Activated T-helper 1 cell treated with anti-CD3 and anti-CD28 coated beads, Interleukin-2, amount 50 U/mL, for 16 hours (primary cell): ENCODE data around the gene FBXO24.
"Not testable (repeated sequence)": the region's sequence is repeated elsewhere in the genome, so short reads cannot be mapped to it uniquely, and the experiment has no call there.

Experiments used
- DNase-seq, 2 donors: peaks; one replicate each; pipeline ENCODE4 v3.0.0-alpha.2; 2020; ENCODE audit warnings: low read depth in 1 of 2, low spot score in 1 of 2

The FBXO24 gene

DNA sequence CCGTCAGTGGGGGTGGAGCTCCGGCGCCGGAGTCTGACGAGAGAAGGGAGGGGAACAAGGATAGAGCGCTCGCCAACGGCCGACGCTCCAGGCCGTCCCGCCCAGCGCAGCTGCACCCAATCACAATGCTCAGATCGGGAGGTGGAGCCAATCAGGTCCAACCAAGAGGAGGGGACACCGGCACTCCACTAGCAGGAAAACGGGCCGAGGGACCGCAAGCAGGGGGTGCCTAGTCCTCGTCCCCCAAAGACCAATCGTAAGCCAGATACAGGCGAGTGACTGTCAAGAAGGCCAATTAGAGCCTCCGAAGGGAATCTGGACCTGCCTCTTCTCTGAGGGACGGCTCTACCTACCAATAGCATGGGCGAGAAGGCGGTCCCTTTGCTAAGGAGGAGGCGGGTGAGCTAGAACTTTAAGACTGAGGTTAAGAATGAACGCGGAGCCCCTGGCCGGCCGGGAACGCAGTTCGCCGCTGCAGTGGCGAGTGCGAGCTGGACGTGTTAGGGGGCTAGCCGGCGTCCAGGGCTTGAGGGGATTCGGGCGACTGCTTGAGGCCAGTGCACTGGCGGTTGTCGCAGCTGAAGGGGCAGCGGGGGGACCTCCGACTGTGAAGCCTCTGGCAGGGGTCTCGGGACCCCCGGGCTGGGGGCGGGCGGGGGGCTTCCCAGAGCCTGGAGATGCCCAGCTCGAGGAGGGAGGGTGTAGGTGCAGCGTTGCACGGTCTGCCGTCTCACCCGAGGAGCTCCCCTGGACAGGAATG, at the start of gene FBXO24:
Gene FBXO24 (plus strand): TSS at position 63 of the 760 bp plus-strand sequence. CDS start 298 bp downstream, at position 361.
- peak; percentile 99 for DNase-seq

DNA sequence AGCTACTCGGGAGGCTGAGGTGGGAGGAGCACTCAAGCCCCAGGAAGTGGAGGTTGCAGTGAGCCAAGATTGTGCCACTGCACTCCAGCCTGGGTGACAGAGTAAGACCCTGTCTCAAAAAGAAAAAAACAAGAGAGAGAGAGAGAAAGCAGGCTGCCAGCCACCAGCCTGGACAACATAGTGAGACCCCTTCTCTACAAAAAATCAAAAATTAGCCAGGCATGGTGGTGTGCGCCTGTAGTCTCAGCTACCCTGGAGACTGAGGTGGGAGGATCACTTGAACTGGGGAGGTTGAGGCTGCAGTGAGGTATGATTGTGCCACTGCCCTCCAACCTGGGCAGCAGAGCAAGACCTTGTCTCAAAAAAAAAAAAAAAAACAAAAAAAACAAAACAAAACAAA, 49.4 kb upstream of the FBXO24 start:
- not testable (repeated sequence) for DNase-seq

- no peak for DNase-seq
Measured at GRCh38 chr7:100538348-100538653, 47.8 kb upstream of the FBXO24 start.

DNA sequence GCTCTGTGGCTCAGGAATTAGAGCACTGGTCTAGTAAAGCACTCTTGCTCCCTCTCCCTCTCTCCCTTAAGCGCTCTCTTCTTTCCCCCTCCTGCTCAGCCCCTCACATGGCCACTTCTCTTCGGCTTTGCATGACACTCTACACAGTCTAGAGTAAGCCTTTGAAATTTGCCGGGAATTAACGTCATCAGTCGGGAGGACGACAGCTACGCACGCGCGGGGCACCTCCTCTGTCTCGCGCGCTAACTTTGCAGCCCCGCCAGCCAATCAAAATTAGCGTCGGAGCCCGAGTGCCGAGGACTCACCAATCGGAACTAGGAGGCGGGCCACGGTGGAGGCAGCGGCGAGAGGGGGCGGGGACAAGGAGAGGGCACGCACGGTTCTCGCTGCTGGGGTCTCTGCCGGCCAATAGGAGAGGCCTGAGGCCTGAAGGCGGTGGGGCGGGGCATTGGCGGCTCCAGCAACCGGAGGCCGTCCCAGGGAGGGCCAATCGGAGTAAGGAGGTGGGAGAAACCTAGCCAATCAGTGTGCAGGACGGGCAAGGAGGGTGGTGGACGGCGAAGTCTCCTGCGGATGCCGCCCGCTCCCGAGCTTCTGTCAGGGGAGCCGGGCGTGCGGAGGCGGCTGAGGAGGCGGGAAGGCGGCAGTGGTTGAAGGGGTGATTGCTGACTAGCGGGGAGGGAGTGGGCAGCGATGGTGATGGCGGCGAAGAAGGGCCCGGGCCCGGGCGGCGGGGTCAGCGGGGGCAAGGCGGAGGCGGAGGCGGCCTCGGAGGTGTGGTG, 47.3 kb upstream of the FBXO24 start, which contains the start of gene AGFG2:
Gene AGFG2 (plus strand): TSS at position 550 of the 782 bp plus-strand sequence. CDS start 144 bp downstream, at position 694.
- DNase-seq: peak; percentile 100

DNA sequence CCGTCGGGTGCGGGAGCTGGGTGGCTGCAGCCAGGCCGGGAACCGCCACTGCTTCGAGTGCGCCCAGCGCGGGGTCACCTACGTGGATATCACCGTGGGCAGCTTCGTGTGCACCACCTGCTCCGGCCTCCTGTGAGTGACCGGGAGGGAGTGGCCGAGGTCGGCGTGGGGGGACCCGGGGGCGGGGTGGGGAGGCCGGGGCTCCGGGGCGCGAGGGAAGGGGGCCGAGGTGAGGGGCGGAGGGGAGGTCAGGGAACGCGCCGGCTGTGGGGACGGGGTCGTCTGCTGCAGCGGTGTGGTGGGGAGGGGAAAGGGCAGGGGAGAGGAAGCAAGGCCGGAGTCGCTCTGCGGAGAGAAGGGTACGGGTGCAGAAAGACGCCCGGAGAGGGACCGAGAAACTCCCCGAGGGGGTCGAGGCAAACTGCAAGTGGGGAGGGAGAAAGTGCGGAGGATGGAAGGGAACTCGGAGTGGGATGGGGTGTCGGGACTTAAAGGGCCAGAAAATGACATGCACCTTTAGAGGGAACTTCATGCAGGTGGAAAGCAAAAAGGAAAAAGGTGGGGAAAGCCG, 46.6 kb upstream of the FBXO24 start:
- no peak for DNase-seq

- no peak for DNase-seq
Measured at GRCh38 chr7:100540073-100540723, 45.9 kb upstream of the FBXO24 start.

- DNase-seq: not testable (repeated sequence)
Measured at GRCh38 chr7:100541309-100541708, 44.8 kb upstream of the FBXO24 start.

DNA sequence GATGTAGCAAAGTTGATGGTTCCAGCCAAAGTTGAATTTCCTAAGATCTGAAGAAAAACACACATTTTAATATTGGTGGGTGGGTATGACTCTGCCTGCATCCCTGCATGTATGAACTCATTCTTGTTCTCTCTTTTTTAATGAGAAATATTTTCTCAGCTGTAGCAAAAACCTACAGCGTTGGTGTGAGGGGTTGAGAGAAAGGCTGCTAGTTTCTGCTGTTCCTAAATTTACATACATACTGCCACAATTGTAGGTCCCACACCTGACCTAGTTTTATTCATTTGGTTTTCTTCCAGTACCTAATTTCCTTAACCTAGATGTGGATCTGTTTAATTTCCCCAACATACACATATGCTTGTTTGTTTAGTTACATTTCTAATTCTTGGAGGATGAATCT, 42.5 kb upstream of the FBXO24 start:
- no peak for DNase-seq

GRCh38 chr7:100544386-100544785, 41.7 kb upstream of the FBXO24 start:
- no peak for DNase-seq

- no peak for DNase-seq
Measured at GRCh38 chr7:100544967-100545359, 41.2 kb upstream of the FBXO24 start.

DNA sequence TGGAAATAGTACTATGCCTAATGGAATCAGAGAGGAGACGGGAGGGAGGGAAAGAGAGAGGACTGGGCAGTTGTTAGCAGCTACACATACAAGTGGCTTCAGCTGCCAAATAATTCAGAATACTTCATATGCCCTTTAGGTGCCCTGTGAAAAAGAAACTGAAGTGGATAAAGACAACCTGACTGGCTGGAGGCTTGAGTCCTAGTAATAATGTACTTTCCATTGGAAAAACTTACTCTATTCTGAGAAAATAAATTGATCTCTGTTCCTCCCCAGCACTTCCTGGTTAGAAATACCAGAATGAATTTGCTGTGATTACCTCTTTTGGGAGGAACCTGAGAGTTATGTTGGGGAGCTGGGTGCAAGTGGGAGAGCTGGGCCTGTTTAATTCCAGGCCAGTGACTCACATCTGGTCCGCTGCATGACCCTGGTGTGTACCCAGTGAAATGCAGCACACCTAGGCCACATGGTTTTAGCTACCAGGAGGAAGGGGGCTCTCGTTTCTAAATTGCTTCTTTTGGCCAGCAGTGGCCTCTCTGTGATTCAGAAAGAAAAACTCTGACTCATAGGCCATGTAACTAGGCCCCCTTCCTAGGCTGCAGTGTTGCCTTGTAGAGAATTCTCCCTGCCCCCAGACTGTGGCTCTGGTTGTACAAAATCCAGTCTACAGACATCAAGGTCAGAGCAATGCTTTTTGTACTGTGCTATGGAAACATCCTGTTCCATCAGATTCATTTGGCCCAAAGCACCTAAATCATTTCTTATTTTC, 40.6 kb upstream of the FBXO24 start:
- no peak for DNase-seq

- DNase-seq: no peak
Measured at GRCh38 chr7:100546129-100546925, 39.8 kb upstream of the FBXO24 start.

- DNase-seq: no peak
Measured at GRCh38 chr7:100546926-100547800, 39.0 kb upstream of the FBXO24 start.

DNA sequence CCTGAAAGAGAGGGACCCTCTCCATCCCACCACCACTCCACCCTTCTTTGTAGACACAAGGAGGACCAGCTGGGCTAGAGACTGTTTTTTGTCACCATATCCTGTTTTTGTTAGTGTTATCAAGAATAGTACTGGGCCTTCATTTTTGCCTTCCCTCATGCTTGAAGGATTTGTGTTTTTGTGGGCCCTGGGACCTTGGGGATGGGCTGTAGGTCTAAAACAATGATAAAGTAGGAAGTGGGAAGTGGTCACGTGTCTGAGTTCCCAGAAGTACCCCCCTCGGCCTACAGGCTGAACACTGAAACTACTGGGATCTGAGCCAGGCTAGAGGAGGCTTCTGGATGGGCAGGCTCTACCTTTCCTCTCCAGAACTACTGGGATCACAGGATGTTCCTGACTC, 38.3 kb upstream of the FBXO24 start:
- DNase-seq: no peak

- DNase-seq: not testable (repeated sequence)
Measured at GRCh38 chr7:100548446-100548845, 37.7 kb upstream of the FBXO24 start.

DNA sequence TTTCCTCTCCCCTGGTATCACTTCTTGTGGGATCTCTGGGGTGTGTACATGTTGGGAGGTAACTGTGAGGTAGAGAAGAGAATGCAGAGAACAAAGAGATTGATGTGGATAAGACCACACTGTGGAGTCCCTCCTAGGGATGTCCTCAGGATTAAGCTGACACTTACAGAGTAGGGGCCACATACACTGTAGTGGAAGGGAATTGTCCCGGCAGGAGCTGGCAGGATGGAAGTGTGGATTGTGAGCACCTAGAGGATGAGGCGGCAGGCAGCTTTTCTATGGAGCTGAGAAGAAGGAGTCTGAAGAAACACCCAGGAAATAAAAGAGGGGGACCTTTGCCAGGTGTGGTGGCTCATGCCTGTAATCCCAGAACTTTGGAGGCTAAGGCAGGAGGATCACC, 33.6 kb upstream of the FBXO24 start:
- no peak for DNase-seq

DNA sequence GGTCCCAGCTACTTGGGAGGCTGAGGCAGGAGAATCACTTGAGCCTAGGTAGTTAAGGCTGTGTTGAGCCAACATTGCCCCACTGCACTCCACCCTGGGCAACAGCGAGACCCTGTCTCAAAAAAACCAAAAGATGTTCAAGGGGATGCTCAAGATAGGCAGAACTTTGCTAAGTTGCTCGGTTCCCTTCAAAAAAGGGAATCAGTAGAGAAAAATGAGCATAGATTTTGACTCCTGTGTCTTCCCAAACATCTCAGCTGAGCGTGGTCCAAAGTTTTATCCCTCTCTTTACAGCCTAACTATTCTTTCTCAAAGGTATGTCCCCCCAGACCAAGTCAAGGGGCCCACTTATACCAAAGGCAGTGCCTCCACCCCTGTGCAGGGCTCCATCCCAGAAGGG, 33.1 kb upstream of the FBXO24 start:
- no peak for DNase-seq

DNA sequence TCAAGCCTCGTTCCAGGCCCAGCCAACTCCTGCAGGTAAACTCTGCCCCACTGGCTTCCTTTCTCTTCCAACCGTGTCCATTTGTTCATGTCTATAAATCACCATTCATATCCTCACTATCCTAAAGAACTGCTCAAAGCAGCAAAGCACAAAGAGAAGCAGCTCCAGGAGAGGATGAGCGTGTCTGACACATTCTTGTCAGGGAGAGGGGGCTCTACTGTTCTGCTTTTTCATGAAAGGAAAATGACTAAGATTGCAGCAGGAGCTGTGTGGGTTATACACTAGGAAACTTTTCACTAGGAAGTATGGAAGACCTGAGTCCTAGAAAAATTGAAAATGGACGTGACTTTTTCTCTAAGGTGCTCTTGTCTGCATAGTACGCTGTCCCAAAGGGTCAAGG, 30.4 kb upstream of the FBXO24 start:
- DNase-seq: no peak

DNA sequence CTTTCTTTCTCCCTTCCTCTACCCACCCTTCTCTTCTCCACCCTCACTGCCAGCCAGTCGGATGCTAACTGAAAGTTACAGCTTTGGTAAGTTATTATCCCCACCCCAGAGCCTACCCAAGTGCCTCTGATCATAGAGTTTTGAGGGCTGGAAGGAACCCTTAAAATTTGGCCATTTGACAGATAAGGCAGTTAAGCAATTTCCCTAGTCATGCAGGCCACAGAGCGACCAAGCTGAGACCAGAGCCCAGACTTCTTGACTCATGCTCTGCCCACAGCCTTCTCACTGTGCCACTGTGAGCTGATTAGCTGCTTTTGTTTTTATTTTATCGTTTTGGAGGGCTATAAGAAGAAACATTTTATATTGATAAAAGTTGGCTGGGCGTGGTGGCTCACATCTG, 29.6 kb upstream of the FBXO24 start:
- DNase-seq: no peak
